Measurements from ENCODE around the gene SLC35C1. TPM values are rescaled to one million over a fixed set of nuclear protein-coding genes. Genes with fewer than 3 reads are reported as not detected.

The SLC35C1 gene
- total RNA-seq, 1 donor from 2014 or later, result 31.9 TPM

GRCh38 chr11:45846174-45846675 lies 41.3 kb downstream of the SLC35C1 start:
- no peak overlapping the region for H3K4me3 Mint-ChIP-seq (ENCODE audit: unreplicated experiment)
- peak overlapping the region; percentile 83 for H3K27ac Mint-ChIP-seq (ENCODE audit: unreplicated experiment)
- H3K36me3 Mint-ChIP-seq (ENCODE audit: low read depth), result no peaks in the 10 kb centered on the region

GRCh38 chr11:45846974-45847910 lies 42.3 kb downstream of the SLC35C1 start, which contains the start of gene CRY2:
CRY2 (plus strand) TSS chr11:45847475; CDS start chr11:45847491, 16 bp downstream.
- no peaks in the 10 kb centered on the region for H3K9me3 Mint-ChIP-seq (ENCODE audit: low read depth)
- H3K4me3 Mint-ChIP-seq (ENCODE audit: unreplicated experiment), result peak within 1 kb of the TSS; percentile 81
- no peak for TF ChIP-seq CTCF (IDR thresholded peaks at IDR 0.05)
- H3K36me3 Mint-ChIP-seq (ENCODE audit: low read depth), result no peaks in the 10 kb centered on the region
- H3K27ac Mint-ChIP-seq (ENCODE audit: unreplicated experiment), result peak within 1 kb of the TSS; percentile 91
- peaks cover 11% of the 10 kb centered on the region for H3K27me3 Mint-ChIP-seq (ENCODE audit: low read depth)
- peak; percentile 100 for DNase-seq (ENCODE audit: low spot score)
- peaks cover 33% of the 10 kb centered on the region for H3K4me1 Mint-ChIP-seq (ENCODE audit: low read depth)

More at GRCh38 chr11:45846174-45846675, 41.3 kb downstream of the SLC35C1 start:
- Mint-ChIP-seq H3K9me3 (ENCODE audit: low read depth) (no peaks in the 10 kb centered on the region), H3K27me3 (ENCODE audit: low read depth) (peaks cover 11% of the 10 kb centered on the region), H3K4me1 (ENCODE audit: low read depth) (peaks cover 33% of the 10 kb centered on the region)
- no peak for DNase-seq (ENCODE audit: low spot score)
- no peak for TF ChIP-seq CTCF (IDR thresholded peaks at IDR 0.05)

- H3K36me3 Mint-ChIP-seq (ENCODE audit: low read depth), result no peaks in the 10 kb centered on the region
- H3K27me3 Mint-ChIP-seq (ENCODE audit: low read depth), result peaks cover 8% of the 10 kb centered on the region
- no peak for DNase-seq (ENCODE audit: low spot score)
- peak overlapping the region; percentile 91 for H3K27ac Mint-ChIP-seq (ENCODE audit: unreplicated experiment)
- peak; percentile 54 for TF ChIP-seq CTCF (IDR thresholded peaks at IDR 0.05)
- H3K9me3 Mint-ChIP-seq (ENCODE audit: low read depth), result no peaks in the 10 kb centered on the region
- H3K4me1 Mint-ChIP-seq (ENCODE audit: low read depth), result peaks cover 32% of the 10 kb centered on the region
- peak overlapping the region; percentile 81 for H3K4me3 Mint-ChIP-seq (ENCODE audit: unreplicated experiment)
Measured at GRCh38 chr11:45847911-45848316, 43.0 kb downstream of the SLC35C1 start.

- no peaks in the 10 kb centered on the region for H3K36me3 Mint-ChIP-seq (ENCODE audit: low read depth)
- peak overlapping the region; percentile 81 for H3K4me3 Mint-ChIP-seq (ENCODE audit: unreplicated experiment)
- TF ChIP-seq CTCF (IDR thresholded peaks at IDR 0.05), result no peak
- H3K27me3 Mint-ChIP-seq (ENCODE audit: low read depth), result peaks cover 6% of the 10 kb centered on the region
- peak overlapping the region; percentile 53 for H3K27ac Mint-ChIP-seq (ENCODE audit: unreplicated experiment)
- DNase-seq (ENCODE audit: low spot score), result no peak
- H3K9me3 Mint-ChIP-seq (ENCODE audit: low read depth), result no peaks in the 10 kb centered on the region
- peaks cover 27% of the 10 kb centered on the region for H3K4me1 Mint-ChIP-seq (ENCODE audit: low read depth)
Measured at GRCh38 chr11:45848654-45849081, 43.7 kb downstream of the SLC35C1 start.

- Mint-ChIP-seq H3K27me3 (ENCODE audit: low read depth) (peaks cover 2% of the 10 kb centered on the region), H3K36me3 (ENCODE audit: low read depth) (no peaks in the 10 kb centered on the region), H3K4me3 (ENCODE audit: unreplicated experiment) (no peak overlapping the region), H3K27ac (ENCODE audit: unreplicated experiment) (no peak overlapping the region), H3K4me1 (ENCODE audit: low read depth) (peaks cover 27% of the 10 kb centered on the region), H3K9me3 (ENCODE audit: low read depth) (no peaks in the 10 kb centered on the region)
- TF ChIP-seq CTCF (IDR thresholded peaks at IDR 0.05), result no peak
- no peak for DNase-seq (ENCODE audit: low spot score)
Measured at GRCh38 chr11:45850446-45850845, 45.5 kb downstream of the SLC35C1 start.

Measured in chondrocyte (in vitro differentiated cells).